HG03280 (cell line): ENCODE measurements around the gene VPS4A.

Experiments used
- ATAC-seq: cut with Tn5 transposase; IDR thresholded peaks from one replicate; pipeline ENCODE4 v1.9.1; 2021; ENCODE audit warnings: mild to moderate bottlenecking, moderate library complexity; ENCODE audit not compliant: unreplicated experiment

VPS4A gene

DNA sequence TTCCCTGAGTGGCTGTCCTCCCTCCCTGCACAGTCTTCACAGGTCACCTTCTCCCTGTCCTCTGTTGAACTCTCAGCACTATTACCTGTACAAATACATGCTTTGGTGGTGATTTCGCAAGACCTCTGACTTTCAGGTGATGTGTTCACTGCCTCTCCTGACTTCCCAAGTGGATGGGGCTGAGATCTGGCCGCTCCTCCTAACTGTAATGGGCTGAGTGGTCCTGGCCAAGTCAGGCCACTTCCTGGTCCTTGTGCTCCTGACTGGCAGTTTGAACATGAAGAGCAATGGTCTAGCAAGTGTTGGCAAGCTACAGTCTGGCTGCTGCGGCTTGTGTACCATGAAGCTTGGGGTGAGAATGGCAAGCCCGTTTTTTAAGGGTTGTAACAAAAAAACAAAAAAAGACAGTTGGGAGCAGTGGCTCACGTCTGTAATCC is 52.1 kb downstream of the VPS4A start:
- ATAC-seq, result no peak

DNA sequence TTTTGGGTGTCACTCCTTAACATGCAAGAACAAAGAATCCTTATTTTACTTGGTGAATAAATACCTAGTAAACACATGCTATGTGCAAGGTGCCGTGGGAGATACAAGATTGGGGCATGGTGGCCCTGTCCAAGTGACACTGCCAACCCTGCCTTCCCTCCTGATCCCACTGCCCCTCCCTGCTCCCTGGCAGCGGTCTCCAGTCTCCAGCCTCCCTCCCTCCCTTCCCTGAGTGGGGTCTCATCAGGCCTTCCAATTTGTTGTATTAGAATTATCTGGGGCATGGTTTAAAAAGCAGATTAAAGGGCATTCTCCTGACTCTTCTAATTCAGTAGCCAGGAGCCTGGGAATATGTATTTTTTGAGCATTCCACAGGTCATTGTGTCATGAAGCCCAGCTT is 52.9 kb downstream of the VPS4A start:
- no peak for ATAC-seq

DNA sequence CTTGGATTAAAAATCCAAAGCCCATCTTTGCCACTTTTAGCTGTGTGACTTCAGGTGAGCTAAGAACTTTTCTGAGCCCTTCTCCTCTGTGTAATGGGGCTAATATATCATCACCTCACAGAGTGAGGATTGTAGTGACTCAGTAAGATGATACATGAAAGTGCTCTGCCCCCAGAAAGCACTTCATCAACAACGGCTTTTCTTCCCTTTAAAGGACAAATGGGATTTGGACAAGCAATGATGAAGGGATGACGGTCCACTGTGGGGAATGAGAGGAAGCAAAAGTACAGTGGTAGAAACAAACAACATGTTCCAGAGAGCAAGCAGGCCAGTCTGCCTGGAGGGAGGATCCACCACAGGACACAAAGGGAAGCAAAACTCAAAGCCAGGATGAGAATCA is 54.8 kb downstream of the VPS4A start:
- ATAC-seq, result no peak

DNA sequence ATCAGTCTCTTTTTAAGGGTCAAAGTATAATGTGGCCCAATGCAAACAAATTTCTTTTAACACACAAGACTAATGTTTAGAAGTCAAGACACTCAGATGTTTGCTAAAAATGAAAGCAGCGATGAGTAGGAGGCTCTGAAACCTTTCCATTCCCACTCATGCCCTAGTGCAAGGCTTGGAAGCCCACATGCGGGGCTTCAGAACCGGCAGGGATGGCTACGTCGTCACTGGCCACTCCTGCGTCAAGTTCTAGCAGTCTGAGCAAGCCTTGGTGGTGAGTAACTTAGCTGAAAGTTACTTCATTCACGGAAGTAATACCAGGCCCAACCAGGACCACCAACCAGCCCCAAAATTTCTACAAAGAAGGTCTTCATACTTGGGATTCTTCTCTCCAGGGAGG is 55.3 kb downstream of the VPS4A start:
- ATAC-seq, result no peak

DNA sequence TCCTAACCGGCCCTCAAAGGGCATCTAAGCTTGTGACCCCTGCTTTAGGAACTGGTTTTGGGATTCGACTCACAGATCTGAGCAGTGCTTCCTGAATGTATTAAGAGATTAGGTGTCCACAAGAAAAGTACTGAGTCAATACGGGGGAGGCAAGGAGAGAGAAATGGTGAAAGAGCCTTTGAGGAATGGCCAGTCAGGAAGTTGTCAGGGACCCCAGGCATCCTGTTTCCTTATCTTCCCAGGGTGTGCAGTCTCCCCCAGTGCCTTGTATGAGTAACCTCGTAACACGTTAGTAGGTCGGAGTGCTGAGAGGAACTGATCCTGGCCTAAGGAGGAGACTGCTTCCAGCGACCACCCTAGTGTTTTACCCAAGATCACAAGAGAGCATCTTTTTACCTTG is 56.8 kb downstream of the VPS4A start:
- no peak for ATAC-seq

DNA sequence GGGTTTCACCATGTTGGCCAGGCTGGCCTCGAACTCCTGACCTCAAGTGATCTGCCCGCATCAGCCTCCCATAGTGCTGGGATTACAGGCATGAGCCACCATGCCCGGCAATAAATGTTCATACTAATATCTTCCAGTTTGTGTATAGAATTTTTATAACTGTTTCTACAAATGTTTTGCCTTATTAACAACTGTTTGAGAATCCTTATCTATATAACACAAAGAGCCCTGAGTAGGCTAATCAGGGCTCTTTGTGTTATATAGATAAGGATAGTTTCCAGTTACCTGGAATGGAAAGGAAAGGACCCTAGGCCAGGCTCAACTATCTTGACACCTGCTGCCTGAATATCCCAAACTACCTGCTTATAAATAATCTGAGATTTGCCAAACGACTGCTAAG is 57.7 kb downstream of the VPS4A start:
- no peak for ATAC-seq

DNA sequence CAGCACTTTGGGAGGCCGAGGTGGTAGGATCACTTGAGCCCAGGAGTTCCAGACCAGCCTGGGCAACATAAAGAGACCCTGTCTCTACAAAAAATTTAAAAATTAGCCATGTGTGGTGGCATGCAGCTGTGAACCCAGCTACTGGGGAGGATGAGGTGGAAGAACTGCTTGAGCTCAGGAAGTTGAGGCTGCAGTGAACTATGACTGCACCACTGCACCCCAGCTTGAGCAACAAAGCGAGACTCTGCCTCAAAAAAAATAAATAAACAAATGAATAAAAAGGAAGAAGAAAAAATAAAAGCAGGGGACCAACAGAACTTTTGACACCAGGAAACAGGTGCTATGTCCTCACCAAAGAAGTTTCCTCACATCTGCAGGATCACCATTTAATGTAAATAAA is 60.4 kb downstream of the VPS4A start:
- ATAC-seq, result no peak

DNA sequence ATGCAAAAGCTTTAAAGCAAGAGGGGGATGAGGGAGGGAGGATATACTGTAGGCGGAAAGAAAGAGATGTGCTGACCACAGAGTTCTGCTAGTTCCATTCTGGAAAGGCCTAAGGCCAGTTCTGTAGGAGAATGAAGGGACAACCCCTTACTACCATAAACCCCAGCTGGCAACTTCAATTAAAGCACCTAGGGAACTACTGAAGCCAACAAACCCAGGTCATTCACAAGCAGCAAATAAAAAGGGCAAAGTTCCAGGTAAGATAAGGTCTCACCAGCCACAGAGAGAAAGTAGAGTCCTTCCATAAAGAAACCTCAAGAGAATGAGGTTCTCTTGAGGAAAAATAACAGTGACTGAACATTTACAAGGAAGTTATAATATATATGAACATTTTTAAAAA is 61.9 kb downstream of the VPS4A start:
- no peak for ATAC-seq
